Fibroblast of the aortic adventitia (primary cell): ENCODE measurements around the gene SMR3B. TPM values are rescaled to one million over a fixed set of nuclear protein-coding genes. Genes with fewer than 3 reads are reported as not detected.

Experiments
- DNase-seq: peaks from one replicate; pipeline ENCODE4 v3.0.0-alpha.2; 2010; ENCODE audit warnings: low read depth
- H3K4me3 ChIP-seq: 2 replicates; pipeline ENCODE4 v1.5.1; 2011; ENCODE audit warnings: low read depth, mild to moderate bottlenecking, control low read depth, low read length, moderate library complexity
- CTCF ChIP-seq: IDR thresholded peaks from 2 replicates; pipeline ENCODE4 v1.5.1; 2011; ENCODE audit warnings: mild to moderate bottlenecking, low read length, control low read depth, inconsistent platforms; ENCODE audit not compliant: insufficient read depth
- total RNA-seq: library from RNA; depleted of rRNA; stranded (reverse); fragments of >200 nt; gene quantifications from 2 replicates; pipeline ENCODE4 v1.2.3, GENCODE V29; 2012; ENCODE audit warnings: low replicate concordance

SMR3B gene
- total RNA-seq, 1 donor = not detected

GRCh38 chr4:70360460-70360859, 22.5 kb upstream of the SMR3B start, which contains the start of gene SMR3A:
Gene SMR3A (plus strand): TSS chr4:70360760. CDS start chr4:70362116, 1,356 bp downstream.
- DNase-seq = no peak
- no peak for TF ChIP-seq CTCF
- H3K4me3 ChIP-seq = no peak within 1 kb of the TSS

DNA sequence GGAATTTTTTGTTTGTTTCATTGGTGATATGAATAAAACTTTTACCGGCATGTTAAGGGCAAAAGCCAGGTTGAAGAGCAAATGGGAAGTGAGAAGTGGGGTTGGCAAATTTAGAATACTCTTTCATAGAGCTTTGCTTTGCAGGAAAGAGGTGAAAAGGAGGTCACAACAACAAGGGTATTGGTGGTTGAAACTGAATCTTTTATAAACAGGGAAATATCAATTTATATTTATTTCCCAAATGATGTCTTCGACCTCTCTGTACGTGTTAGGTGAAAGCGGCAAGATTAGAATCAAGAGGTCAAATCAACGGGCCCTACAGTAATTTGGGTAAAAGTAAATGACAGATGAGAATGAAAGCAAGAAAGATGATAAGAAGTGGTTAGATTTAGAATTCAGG, 18.9 kb upstream of the SMR3B start:
- DNase-seq = no peak
- no peak for TF ChIP-seq CTCF
- no peak overlapping the region for H3K4me3 ChIP-seq

- H3K4me3 ChIP-seq = no peak overlapping the region
- DNase-seq = no peak
- TF ChIP-seq CTCF = no peak
Observed at GRCh38 chr4:70365479-70365878, 17.5 kb upstream of the SMR3B start.

DNA sequence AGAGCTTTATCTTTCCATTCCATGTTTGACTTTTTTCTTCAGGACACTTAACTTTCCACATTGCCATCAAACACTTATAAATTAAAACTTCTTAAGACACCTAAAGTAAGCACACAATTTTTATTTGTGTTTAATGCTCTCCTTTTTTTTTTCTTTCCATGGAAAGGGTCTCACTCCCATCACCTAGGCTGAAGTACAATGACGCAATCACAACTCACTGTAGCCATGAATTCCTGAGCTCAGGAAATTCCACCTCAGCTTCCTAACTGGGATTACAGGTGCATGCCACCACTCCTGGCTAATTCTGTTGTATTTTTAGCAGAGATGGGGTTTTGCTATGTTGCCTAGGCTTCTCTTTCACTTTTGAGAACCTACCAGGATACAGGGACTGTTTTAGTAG, 15.1 kb upstream of the SMR3B start:
- no peak for TF ChIP-seq CTCF
- H3K4me3 ChIP-seq = no peak overlapping the region
- no peak for DNase-seq

- DNase-seq = no peak
- TF ChIP-seq CTCF = no peak
- H3K4me3 ChIP-seq = no peak overlapping the region
Observed at GRCh38 chr4:70371987-70372386, 10.9 kb upstream of the SMR3B start.

DNA sequence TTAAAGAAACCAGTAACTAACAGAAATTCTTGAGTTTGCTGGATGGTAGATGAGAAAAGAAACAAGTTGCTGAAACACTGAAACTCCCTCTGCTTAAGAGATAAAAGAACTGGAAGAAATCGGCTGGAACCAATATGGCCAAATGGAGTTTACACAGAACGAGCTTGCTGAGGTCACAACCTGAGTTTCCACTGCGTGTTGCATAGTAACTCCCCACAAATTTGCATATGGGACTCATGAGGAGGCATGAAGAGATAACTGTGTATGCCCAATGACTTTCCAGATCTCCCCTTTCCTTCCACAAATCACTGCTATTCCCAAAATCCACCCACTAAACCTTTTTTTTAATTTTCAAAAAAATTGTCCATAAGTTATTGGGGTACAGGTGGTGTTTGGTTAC, 10.2 kb upstream of the SMR3B start:
- no peak overlapping the region for H3K4me3 ChIP-seq
- no peak for TF ChIP-seq CTCF
- DNase-seq = no peak

DNA sequence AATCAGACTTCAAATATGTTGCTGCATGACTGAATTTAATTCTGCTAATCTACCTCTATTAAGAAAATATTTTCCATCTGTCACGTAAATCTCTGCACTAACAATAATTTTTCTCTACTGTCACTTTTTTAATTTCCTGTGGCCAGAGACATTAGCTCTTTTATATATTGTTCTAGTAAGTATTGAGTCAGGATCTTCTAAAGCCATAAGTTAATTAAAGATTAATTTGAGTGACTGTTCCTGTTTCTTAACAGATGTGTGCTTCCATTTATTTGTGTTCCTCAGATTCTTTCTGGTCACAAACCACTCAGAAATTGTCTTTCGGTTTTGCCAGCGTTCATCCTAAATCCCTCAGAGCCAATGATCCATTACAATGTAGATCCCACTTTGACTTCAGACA, 2.4 kb upstream of the SMR3B start:
- no peak for DNase-seq
- TF ChIP-seq CTCF = no peak
- H3K4me3 ChIP-seq = no peak overlapping the region
